ENCODE measurements around the gene SULT1C4. TPM values are rescaled to one million over a fixed set of nuclear protein-coding genes. Genes with fewer than 3 reads are reported as not detected.

SULT1C4 gene
- total and polyA plus RNA-seq, 2 of the 8 experiments (the other 6 are each of a cell fraction or from before 2014, with no cell fraction given): 1.5 to 2.1 TPM

- no peaks in the 10 kb centered on the region for H3K4me1 ChIP-seq (replicated peaks in 1 of 4; ENCODE audit: control insufficient read depth in 3 of 4, insufficient read depth in 4 of 4, low read length in 3 of 4)
- H4K5ac ChIP-seq (ENCODE audit: insufficient read length, low read depth, low read length): no peak overlapping the region
- no peak overlapping the region for H3K4me2 ChIP-seq (ENCODE audit: insufficient read depth in 1 of 2, low read depth in 2 of 2, low read length in 2 of 2)
- no peak overlapping the region for H2BK15ac ChIP-seq (ENCODE audit: low read length)
- no peak overlapping the region for H3K27ac ChIP-seq (ENCODE audit: low read depth, low read length)
- H3K9me3 ChIP-seq (ENCODE audit: insufficient read depth in 2 of 2, low read depth in 1 of 2, low read length in 1 of 2): no peaks in the 10 kb centered on the region
- H3K4ac ChIP-seq (replicated peaks; ENCODE audit: insufficient read length, low read depth, low read length): no peak overlapping the region
- no peak overlapping the region for H2AFZ ChIP-seq (ENCODE audit: low read length)
- no peak overlapping the region for H4K8ac ChIP-seq (ENCODE audit: extremely low read depth, insufficient read depth, low read length)
- H2BK5ac ChIP-seq (ENCODE audit: low read depth, low read length): no peak overlapping the region
- no peak overlapping the region for H4K91ac ChIP-seq (replicated peaks; ENCODE audit: insufficient read length, low read length)
- H4K20me1 ChIP-seq (replicated peaks in 1 of 2; ENCODE audit: control insufficient read depth in 1 of 2, insufficient read depth in 2 of 2, low read length in 2 of 2): no peaks in the 10 kb centered on the region
- H3K14ac ChIP-seq (ENCODE audit: insufficient read length): no peak overlapping the region
- FAIRE-seq (no peak), DNase-seq (ENCODE audit: low read depth in 1 of 2, low spot score in 2 of 2) (no peak)
- H2BK20ac ChIP-seq (ENCODE audit: low read length): no peak overlapping the region
- no peak overlapping the region for H3K9ac ChIP-seq (replicated peaks in 1 of 4; ENCODE audit: extremely low read depth in 1 of 4, low read depth in 3 of 4, low read length in 3 of 4)
- H3K36me3 ChIP-seq (ENCODE audit: control insufficient read depth in 2 of 4, insufficient read depth in 4 of 4, low read length in 3 of 4): no peaks in the 10 kb centered on the region
- no peak overlapping the region for H3K18ac ChIP-seq (ENCODE audit: extremely low read depth, low read length)
- no peaks in the 10 kb centered on the region for H3K79me1 ChIP-seq (ENCODE audit: low read depth, low read length)
- H3K56ac ChIP-seq (replicated peaks; ENCODE audit: insufficient read length, low read depth, low read length): no peak overlapping the region
- 87% methylated on average over 2 of the region's 2 CpGs; no CpG with 5 or more reads in 1 of the 2 experiments for WGBS, 2 experiments (ENCODE audit: extremely low coverage in 1 of 2, insufficient coverage in 1 of 2, insufficient read length in 1 of 2, insufficient replicate concordance in 2 of 2, low coverage in 1 of 2, low lambda C conversion rate in 2 of 2, missing lambda C conversion rate in 1 of 2)
- no peaks in the 10 kb centered on the region for H3K27me3 ChIP-seq (replicated peaks in 1 of 4; ENCODE audit: control insufficient read depth in 3 of 4, extremely low read depth in 1 of 4, insufficient read depth in 3 of 4, low read length in 3 of 4)
- no peak overlapping the region for H2BK12ac ChIP-seq (ENCODE audit: low read depth, low read length)
- H2BK120ac ChIP-seq (replicated peaks; ENCODE audit: low read depth, low read length): no peak overlapping the region
- ChIA-PET CTCF (ENCODE audit: partially characterized antibody) (interaction anchor here (1.5 kb wide), 1 partner anchor 14 kb away, joined by 4 read pairs; no protein-coding TSS in a partner anchor), POLR2A (ENCODE audit: partially characterized antibody) (no interaction called here)
- H3K23me2 ChIP-seq (ENCODE audit: low read depth, low read length): no peaks in the 10 kb centered on the region
- no peaks in the 10 kb centered on the region for H3K79me2 ChIP-seq (ENCODE audit: control insufficient read depth in 1 of 2, insufficient read depth in 2 of 2, low read length in 2 of 2)
- no peak overlapping the region for H2AK5ac ChIP-seq (ENCODE audit: low read depth, low read length)
- H3K23ac ChIP-seq (ENCODE audit: insufficient read length): no peak overlapping the region
- no peak overlapping the region for H3K4me3 ChIP-seq (ENCODE audit: extremely low read depth in 1 of 4, insufficient read depth in 2 of 4, low read depth in 3 of 4, low read length in 4 of 4)
- TF ChIP-seq POLR2A (IDR thresholded peaks at IDR 0.05; ENCODE audit: control extremely low read depth in 1 of 2, low read depth in 2 of 2, low read length in 2 of 2): no peak
- no peak for TF ChIP-seq KDM1A (IDR thresholded peaks at IDR 0.05; ENCODE audit: borderline replicate concordance, low read length)
- TF ChIP-seq YY1 (IDR thresholded peaks at IDR 0.05; ENCODE audit: low read depth, low read length): no peak
- no peak for TF ChIP-seq CHD2 (IDR thresholded peaks at IDR 0.05; ENCODE audit: low read length)
- no peak for TF ChIP-seq RBBP5 (IDR thresholded peaks at IDR 0.05; ENCODE audit: borderline replicate concordance, low read depth, low read length)
- no peak for TF ChIP-seq CBX8 (IDR thresholded peaks at IDR 0.05; ENCODE audit: borderline replicate concordance, low read depth, low read length)
- no peak for TF ChIP-seq TEAD4 (IDR thresholded peaks at IDR 0.05; ENCODE audit: low read depth, low read length)
- no peak for TF ChIP-seq KDM4A (IDR thresholded peaks at IDR 0.05; ENCODE audit: low read depth, low read length, severe bottlenecking)
- no peak for TF ChIP-seq SP4 (IDR thresholded peaks at IDR 0.05; ENCODE audit: low read length)
- TF ChIP-seq GABPA (IDR thresholded peaks at IDR 0.05; ENCODE audit: borderline replicate concordance, insufficient read depth, low read length): no peak
- TF ChIP-seq SIN3A (conservative IDR thresholded peaks at IDR 0.05 in 1 of 2, IDR thresholded peaks at IDR 0.05 in 1 of 2; ENCODE audit: low read depth in 1 of 2, low read length in 2 of 2): no peak
- TF ChIP-seq MAX (IDR thresholded peaks at IDR 0.05): no peak
- TF ChIP-seq JUND (IDR thresholded peaks at IDR 0.05; ENCODE audit: low read length): no peak
- TF ChIP-seq CBX5 (IDR thresholded peaks at IDR 0.05; ENCODE audit: low read depth, low read length): no peak
These were observed 50.7 kb downstream of the SULT1C4 start for GRCh38 chr2:108428286-108429009.

Measured in H1 (cell line).